Esophagus muscularis mucosa (tissue), 2 donors: Measurements from ENCODE around the gene GLYATL1B.

Experiments
- POLR2A ChIP-seq: fragments of 450-650 bp; IDR thresholded peaks from one replicate; pipeline ENCODE4 v1.6.1; 2017; ENCODE audit warnings: antibody characterized with exemption, moderate library complexity, mild to moderate bottlenecking, low read depth
- POLR2AphosphoS5 ChIP-seq, 2 donors: sonication (generic); formaldehyde crosslinking; IDR thresholded peaks; one replicate each; pipeline ENCODE4 v1.6.1; 2017; ENCODE audit warnings: antibody characterized with exemption in 2 of 2

- TF ChIP-seq POLR2A (no peak), POLR2AphosphoS5 (IDR thresholded peaks at IDR 0.05) (no peak)
Observed at GRCh38 chr11:59069087-59069486, 17.0 kb upstream of the GLYATL1B start.
